Retinal pigment epithelial cell (primary cell): ENCODE results near the gene DGCR8.
"Not testable (repeated sequence)": the region's sequence is repeated elsewhere in the genome, so short reads cannot be mapped to it uniquely, and the experiment has no call there.

Experiments used
- DNase-seq: peaks from one replicate; pipeline ENCODE4 v3.0.0-alpha.2; 2010; ENCODE audit warnings: low read depth
- H3K4me3 ChIP-seq: 2 replicates; pipeline ENCODE4 v1.5.1; 2011; ENCODE audit warnings: mild to moderate bottlenecking, low read length, control low read depth, moderate library complexity
- TF ChIP-seq, protein P1 (sequence below): conservative IDR thresholded peaks from 2 replicates; pipeline ENCODE4 v1.5.1; 2011; ENCODE audit warnings: low read depth, low read length, control low read depth, inconsistent platforms

DGCR8 gene

GRCh38 chr22:20159076-20159475 is 79.0 kb downstream of the DGCR8 start:
- TF ChIP-seq, protein P1, sequence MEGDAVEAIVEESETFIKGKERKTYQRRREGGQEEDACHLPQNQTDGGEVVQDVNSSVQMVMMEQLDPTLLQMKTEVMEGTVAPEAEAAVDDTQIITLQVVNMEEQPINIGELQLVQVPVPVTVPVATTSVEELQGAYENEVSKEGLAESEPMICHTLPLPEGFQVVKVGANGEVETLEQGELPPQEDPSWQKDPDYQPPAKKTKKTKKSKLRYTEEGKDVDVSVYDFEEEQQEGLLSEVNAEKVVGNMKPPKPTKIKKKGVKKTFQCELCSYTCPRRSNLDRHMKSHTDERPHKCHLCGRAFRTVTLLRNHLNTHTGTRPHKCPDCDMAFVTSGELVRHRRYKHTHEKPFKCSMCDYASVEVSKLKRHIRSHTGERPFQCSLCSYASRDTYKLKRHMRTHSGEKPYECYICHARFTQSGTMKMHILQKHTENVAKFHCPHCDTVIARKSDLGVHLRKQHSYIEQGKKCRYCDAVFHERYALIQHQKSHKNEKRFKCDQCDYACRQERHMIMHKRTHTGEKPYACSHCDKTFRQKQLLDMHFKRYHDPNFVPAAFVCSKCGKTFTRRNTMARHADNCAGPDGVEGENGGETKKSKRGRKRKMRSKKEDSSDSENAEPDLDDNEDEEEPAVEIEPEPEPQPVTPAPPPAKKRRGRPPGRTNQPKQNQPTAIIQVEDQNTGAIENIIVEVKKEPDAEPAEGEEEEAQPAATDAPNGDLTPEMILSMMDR = no peak
- no peak overlapping the region for H3K4me3 ChIP-seq
- DNase-seq = no peak

- DNase-seq = not testable (repeated sequence)
These were observed 79.5 kb downstream of the DGCR8 start for GRCh38 chr22:20159531-20159930.

GRCh38 chr22:20160041-20160440 is 80.0 kb downstream of the DGCR8 start:
- H3K4me3 ChIP-seq = no peak overlapping the region
- TF ChIP-seq, protein P1 = no peak
- no peak for DNase-seq

More at GRCh38 chr22:20159531-20159930, 79.5 kb downstream of the DGCR8 start:
- H3K4me3 ChIP-seq = not testable (repeated sequence)
